PC-3 (cell line): ENCODE data around the gene LSM12.

Source experiments
- EZH2 ChIP-seq: fragments of 300-600 bp; sonication (generic); IDR thresholded peaks from one replicate; pipeline ENCODE4 v1.6.1; 2017; ENCODE audit warnings: antibody characterized with exemption, mild to moderate bottlenecking, low read length; ENCODE audit not compliant: unreplicated experiment
- EZH2phosphoT487 ChIP-seq: fragments of 300-600 bp; sonication (generic); IDR thresholded peaks from 2 replicates; pipeline ENCODE4 v1.6.1; 2018; ENCODE audit warnings: mild to moderate bottlenecking, antibody characterized with exemption, low read length, borderline replicate concordance
- TF ChIP-seq, protein P1 (sequence below): fragments of 300-600 bp; sonication (generic); conservative IDR thresholded peaks from 2 replicates; pipeline ENCODE4 v1.5.1; 2017; ENCODE audit warnings: antibody characterized with exemption, low read depth, mild to moderate bottlenecking, low read length

DNA sequence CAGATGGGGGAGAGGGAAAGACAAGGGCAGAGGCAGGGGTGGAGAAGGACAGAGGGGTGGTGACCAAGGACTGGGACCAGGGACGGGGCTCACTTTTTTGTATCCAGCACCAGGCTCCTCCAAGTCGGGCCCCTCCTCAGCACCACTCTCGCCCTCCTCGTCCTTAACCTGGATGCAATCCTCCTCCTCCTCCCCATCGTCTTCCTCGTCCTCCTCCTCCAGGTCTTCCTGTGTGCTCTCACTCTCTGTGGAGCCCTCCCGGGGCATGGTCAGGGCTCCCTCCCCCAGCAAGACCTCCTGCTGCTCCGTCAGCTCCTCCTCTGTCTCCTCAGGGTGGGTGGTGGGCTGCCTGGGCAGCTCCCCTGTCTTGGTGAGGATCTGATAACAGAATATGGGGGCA is 20.8 kb upstream of the LSM12 start:
- TF ChIP-seq, protein P1, sequence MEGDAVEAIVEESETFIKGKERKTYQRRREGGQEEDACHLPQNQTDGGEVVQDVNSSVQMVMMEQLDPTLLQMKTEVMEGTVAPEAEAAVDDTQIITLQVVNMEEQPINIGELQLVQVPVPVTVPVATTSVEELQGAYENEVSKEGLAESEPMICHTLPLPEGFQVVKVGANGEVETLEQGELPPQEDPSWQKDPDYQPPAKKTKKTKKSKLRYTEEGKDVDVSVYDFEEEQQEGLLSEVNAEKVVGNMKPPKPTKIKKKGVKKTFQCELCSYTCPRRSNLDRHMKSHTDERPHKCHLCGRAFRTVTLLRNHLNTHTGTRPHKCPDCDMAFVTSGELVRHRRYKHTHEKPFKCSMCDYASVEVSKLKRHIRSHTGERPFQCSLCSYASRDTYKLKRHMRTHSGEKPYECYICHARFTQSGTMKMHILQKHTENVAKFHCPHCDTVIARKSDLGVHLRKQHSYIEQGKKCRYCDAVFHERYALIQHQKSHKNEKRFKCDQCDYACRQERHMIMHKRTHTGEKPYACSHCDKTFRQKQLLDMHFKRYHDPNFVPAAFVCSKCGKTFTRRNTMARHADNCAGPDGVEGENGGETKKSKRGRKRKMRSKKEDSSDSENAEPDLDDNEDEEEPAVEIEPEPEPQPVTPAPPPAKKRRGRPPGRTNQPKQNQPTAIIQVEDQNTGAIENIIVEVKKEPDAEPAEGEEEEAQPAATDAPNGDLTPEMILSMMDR: no peak
- TF ChIP-seq EZH2phosphoT487: no peak
- no peak for TF ChIP-seq EZH2
